Adrenal gland (tissue), 12 donors: Measurements from ENCODE around the gene TYK2. TPM values are rescaled to one million over a fixed set of nuclear protein-coding genes. Genes with fewer than 3 reads are reported as not detected.

Experiments
- DNase-seq, 7 donors: peaks; one replicate each; pipeline ENCODE4 v3.0.0-alpha.2; 2019 to 2020
- H3K27ac ChIP-seq, 5 donors: fragments of 200-600 bp; sonication (generic) in 4 of 5; 1 replicate in 3 of 5; 2 replicates in 2 of 5; pipeline versions ENCODE4 v1.5.1 to v1.8.0; 2016 to 2020; ENCODE audit warnings: mild to moderate bottlenecking in 1 of 5
- H3K27me3 ChIP-seq: fragments of 200-600 bp; 2 replicates; pipeline ENCODE4 v1.8.0; 2021
- H3K36me3 ChIP-seq, 2 donors: fragments of 200-600 bp; replicated peaks in 1 of 2; 1 replicate in 1 of 2; 2 replicates in 1 of 2; pipeline versions ENCODE4 v1.5.1 to v1.8.0; 2018 to 2022
- H3K4me1 ChIP-seq, 2 donors: fragments of 200-600 bp; replicated peaks in 1 of 2; 1 replicate in 1 of 2; 2 replicates in 1 of 2; pipeline versions ENCODE4 v1.5.1 to v1.8.0; 2018 to 2021
- H3K4me3 ChIP-seq, 4 donors: fragments of 200-600 bp; sonication (generic) in 3 of 4; one replicate each; pipeline ENCODE4 v1.5.1; 2016 to 2018
- H3K9me3 ChIP-seq, 3 donors: fragments of 200-600 bp; sonication (generic) in 1 of 3; replicated peaks in 1 of 3; 1 replicate in 2 of 3; 2 replicates in 1 of 3; pipeline versions ENCODE4 v1.5.1 to v1.8.0; 2016 to 2021
- CTCF ChIP-seq, 6 experiments: fragments of 450-650 bp in 4 of 6; fragments of 200-600 bp in 2 of 6; sonication (generic) in 1 of 6; IDR thresholded peaks; 1 replicate in 5 of 6; 2 replicates in 1 of 6; pipeline versions ENCODE4 v1.5.1 to v1.8.0; 2016 to 2021; ENCODE audit warnings: antibody characterized with exemption in 6 of 6, mild to moderate bottlenecking in 2 of 6, moderate library complexity in 1 of 6
- POLR2A ChIP-seq, 2 donors: fragments of 450-650 bp; IDR thresholded peaks; one replicate each; pipeline ENCODE4 v1.6.1; 2017; ENCODE audit warnings: antibody characterized with exemption in 2 of 2, mild to moderate bottlenecking in 2 of 2, moderate library complexity in 1 of 2
- WGBS, 4 donors: extraction: QIAGEN DNeasy Blood & Tissue Kit in 2 of 4; methylation state at CpG; one replicate each; pipeline versions ENCODE4 v1.1.5 to v1.1.7; 2013 to 2017; 5-methylcytosine and 5-hydroxymethylcytosine counted together
- intact Hi-C, 2 donors: fragments of 100-400 bp; cut with DNase I; formaldehyde crosslinking; loops; one replicate each; pipeline versions ENCODE4 v1.14.1 to v1.15.0; 2022 to 2023
- polyA plus RNA-seq, 3 donors: library from polyadenylated mRNA; stranded (reverse); fragments of 200-250 nt in 2 of 3; fragments of 350-450 nt in 1 of 3; fragmentation: Illumina TruSeq in 1 of 3; extraction: RNeasy Lipid Tissue Mini Kit (QIAGEN cat#74804) in 1 of 3; gene quantifications; one replicate each; pipeline ENCODE4 v1.2.3, GENCODE V29; 2013 to 2014
- total RNA-seq, 9 donors: library from RNA; depleted of rRNA in 4 of 9; stranded (reverse); fragments of >200 nt in 4 of 9; fragments of 120-200 nt in 1 of 9; fragmentation: NEBNext Ultra II Directional in 1 of 9; extraction: Animal tissue kit (Norgen Biotek cat#: 25700) in 1 of 9; gene quantifications; one replicate each; pipeline versions ENCODE4 v1.1.0 to v1.2.4, GENCODE V29; 2013 to 2023
- donor health status: healthy with polysubstance abuse.
- donor health status: Bipolar disorder and iron deficiency.
- donor health status: DM: yes; HTN: yes; CAD: no.
- donor health status: DM: no; HTN: no; CAD: no.
- donor health status: DM: no; HTN: no; CAD: no.
- donor health status: DM: yes; HTN: yes; CAD: no.

TYK2 gene
- total and polyA plus RNA-seq, 12 donors: 56.1 to 408 (median 104) TPM

- Histone ChIP-seq H3K36me3 (peaks cover 0 to 48% of the 10 kb centered on the region in 2 donors), H3K27ac (peak overlapping the region in 1 of 5 donors; percentile 70), H3K4me3 (no peak overlapping the region), H3K27me3 (no peaks in the 10 kb centered on the region), H3K4me1 (peaks cover 7 to 12% of the 10 kb centered on the region in 2 donors), H3K9me3 (no peaks in the 10 kb centered on the region)
- intact Hi-C loops: no loop called here
- DNase-seq: peak in 1 of 7 donors; percentile 57
- WGBS, 4 donors: 60 to 67% (median 64%) methylated on average over 15 to 19 of the region's 19 CpGs
- TF ChIP-seq POLR2A (IDR thresholded peaks at IDR 0.05) (no peak), CTCF (IDR thresholded peaks at IDR 0.05) (no peak)
Measured at GRCh38 chr19:10316229-10317044, 63.9 kb downstream of the TYK2 start.

GRCh38 chr19:10315335-10316214 is 64.8 kb downstream of the TYK2 start, which contains the start of gene FDX2:
Gene FDX2 (minus strand): TSS chr19:10316015. CDS start chr19:10315996, 19 bp downstream.
- TF ChIP-seq CTCF (IDR thresholded peaks at IDR 0.05) (no peak), POLR2A (IDR thresholded peaks at IDR 0.05) (no peak)
- intact Hi-C loops: no loop called here
- no peaks in the 10 kb centered on the region for H3K9me3 ChIP-seq
- H3K4me1 ChIP-seq: peaks cover 7 to 12% of the 10 kb centered on the region in 2 donors
- DNase-seq: peak; percentile 82 to 93 (median 89)
- H3K27ac ChIP-seq: peak within 1 kb of the TSS in 2 of 5 donors; percentile 45 to 70
- H3K27me3 ChIP-seq: no peaks in the 10 kb centered on the region
- peaks cover 0 to 40% of the 10 kb centered on the region in 2 donors for H3K36me3 ChIP-seq
- 0 to 4% (median 1%) methylated on average over 11 to 55 of the region's 55 CpGs for WGBS, 4 donors
- H3K4me3 ChIP-seq: peak within 1 kb of the TSS; percentile 28 to 86 (median 82)

- intact Hi-C loops: no loop called here
- WGBS, 4 donors: 86 to 93% (median 92%) methylated on average over 11 to 24 of the region's 24 CpGs
Measured at GRCh38 chr19:10309423-10309822, 70.9 kb downstream of the TYK2 start, which contains the start of gene ZGLP1. Gene ZGLP1 (minus strand): TSS chr19:10309815.

More at GRCh38 chr19:10309423-10309822, 70.9 kb downstream of the TYK2 start, which contains the start of gene ZGLP1:
- Histone ChIP-seq H3K36me3 (no peaks in the 10 kb centered on the region), H3K4me1 (peaks cover under 1 to 2% of the 10 kb centered on the region in 2 donors), H3K9me3 (no peaks in the 10 kb centered on the region), H3K4me3 (no peak within 1 kb of the TSS), H3K27ac (no peak within 1 kb of the TSS), H3K27me3 (no peaks in the 10 kb centered on the region)
- no peak for DNase-seq
- no peak for TF ChIP-seq CTCF (IDR thresholded peaks at IDR 0.05)
- TF ChIP-seq POLR2A (IDR thresholded peaks at IDR 0.05): no peak
